GM12878 (cell line): Measurements from ENCODE around the gene RIT1. TPM values are rescaled to one million over a fixed set of nuclear protein-coding genes. Genes with fewer than 3 reads are reported as not detected.

ENCODE experiments used
- ATAC-seq: fragments of 200-7000 bp; cut with Tn5 transposase; 3 replicates; pipeline ENCODE4 v1.9.1; 2020; ENCODE audit warnings: mild to moderate bottlenecking, moderate library complexity
- BruUV-seq: library from RNA; stranded (reverse); fragments of 400-500 nt; replicated peaks from 2 replicates; lab custom pipeline; 2021; lab: Mats Ljungman, UMichigan
- CTCF ChIA-PET: fragments of 300-600 bp; sonication (Branson Sonifier 250); formaldehyde crosslinking; extraction: SDS; loops from one replicate; lab custom pipeline; 2021; ENCODE audit warnings: inconsistent platforms; lab: Yijun Ruan, JAX
- POLR2A ChIA-PET: fragments of 350-600 bp; formaldehyde crosslinking; extraction: SDS; loops from one replicate; lab custom pipeline; 2021; ENCODE audit warnings: inconsistent platforms; lab: Charles Lee
- RAD21 ChIA-PET: fragments of 300-600 bp; sonication (Branson Sonifier 250); formaldehyde crosslinking; loops from one replicate; lab custom pipeline; 2023; ENCODE audit warnings: antibody characterized with exemption; ENCODE audit not compliant: unreplicated experiment; lab: Charles Lee
- SMC1A ChIA-PET: fragments of 300-600 bp; sonication (Branson Sonifier 250); formaldehyde crosslinking; loops from one replicate; lab custom pipeline; 2023; ENCODE audit not compliant: unreplicated experiment, uncharacterized antibody; lab: Charles Lee
- DNase-seq: peaks from one replicate; pipeline ENCODE4 v3.0.0-alpha.2; 2011; ENCODE audit warnings: low read depth, low spot score
- FAIRE-seq: peaks from 3 replicates; lab custom pipeline; 2011; peaks lifted over from hg19 to GRCh38; lab: Jason Lieb, UNC
- H2AFZ ChIP-seq: 2 replicates; pipeline ENCODE4 v1.6.0; 2011; ENCODE audit warnings: low read depth, low read length, control low read depth; ENCODE audit not compliant: control insufficient read depth
- H3K27ac ChIP-seq: 2 replicates; pipeline ENCODE4 v1.5.1; 2011; ENCODE audit warnings: control low read depth; ENCODE audit not compliant: control insufficient read depth, insufficient read depth
- H3K27me3 ChIP-seq, 2 experiments: replicated peaks in 1 of 2; 2 replicates each; pipeline versions ENCODE4 v1.6.0 to v1.6.1; 2011; ENCODE audit warnings: low read length in 1 of 2; ENCODE audit not compliant: control insufficient read depth in 2 of 2, insufficient read depth in 2 of 2
- H3K36me3 ChIP-seq, 2 experiments: 2 replicates each; pipeline ENCODE4 v1.5.1; 2011; ENCODE audit warnings: low read length in 1 of 2; ENCODE audit not compliant: control insufficient read depth in 2 of 2, insufficient read depth in 2 of 2
- H3K4me1 ChIP-seq: 2 replicates; pipeline ENCODE4 v1.6.1; 2011; ENCODE audit warnings: mild to moderate bottlenecking, low read length, moderate library complexity, mixed read lengths; ENCODE audit not compliant: control insufficient read depth, insufficient read depth
- H3K4me2 ChIP-seq: 2 replicates; pipeline ENCODE4 v1.6.0; 2011; ENCODE audit warnings: control low read depth; ENCODE audit not compliant: control insufficient read depth, insufficient read depth
- H3K4me3 ChIP-seq: fragments of 200-600 bp; sonication (generic); 2 replicates; pipeline ENCODE4 v1.5.1; 2016
- H3K79me2 ChIP-seq: 2 replicates; pipeline ENCODE4 v1.6.0; 2011; ENCODE audit warnings: low read length; ENCODE audit not compliant: control insufficient read depth, insufficient read depth
- H3K9ac ChIP-seq: 2 replicates; pipeline ENCODE4 v1.8.0; 2011; ENCODE audit warnings: low read length, control low read depth, mixed read lengths; ENCODE audit not compliant: control insufficient read depth, insufficient read depth
- H3K9me3 ChIP-seq: replicated peaks from 3 replicates; pipeline ENCODE4 v1.5.1; 2011; ENCODE audit warnings: mild to moderate bottlenecking, low read length; ENCODE audit not compliant: control insufficient read depth, insufficient read depth
- H4K20me1 ChIP-seq: 2 replicates; pipeline ENCODE4 v1.6.0; 2011; ENCODE audit not compliant: control insufficient read depth, insufficient read depth
- CREB1 ChIP-seq: IDR thresholded peaks from 2 replicates; pipeline ENCODE4 v1.6.1; 2012; ENCODE audit warnings: low read depth, mild to moderate bottlenecking, inconsistent platforms
- IKZF2 ChIP-seq, 2 experiments: fragments of 450-650 bp; IDR thresholded peaks; 2 replicates each; pipeline ENCODE4 v1.6.1; 2017; ENCODE audit warnings: mild to moderate bottlenecking in 2 of 2, moderate library complexity in 2 of 2
- RELB ChIP-seq: fragments of 450-650 bp; IDR thresholded peaks from 2 replicates; pipeline ENCODE4 v1.6.1; 2017; ENCODE audit warnings: low read depth, mild to moderate bottlenecking, moderate library complexity
- WGBS: methylation state at CpG from one replicate; pipeline ENCODE4 v1.1.6; 2016; ENCODE audit warnings: low lambda C conversion rate; ENCODE audit not compliant: insufficient replicate concordance, insufficient coverage; ENCODE audit errors: missing lambda C conversion rate; 5-methylcytosine and 5-hydroxymethylcytosine counted together
- in situ Hi-C: fragments of 300-500 bp; cut with MboI; formaldehyde crosslinking; loops from 9 replicates; pipeline ENCODE4 v1.14.3; 2018; ENCODE audit warnings: mixed read lengths
- intact Hi-C: fragments of 100-400 bp; cut with micrococcal nuclease; formaldehyde crosslinking; loops from one replicate; pipeline ENCODE4 v1.14.2; 2022; ENCODE audit not compliant: unreplicated experiment
- polyA plus RNA-seq, 11 experiments: library from polyadenylated mRNA; depleted of rRNA in 4 of 11; unstranded in 6 of 11; stranded (reverse) in 5 of 11; fragments of >200 nt; fragmentation: Nextera tagmentation in 4 of 11; fragmentation: Illumina TruSeq in 1 of 11; extraction: Ambion mirVana in 4 of 11; extraction: Trizol in 1 of 11; gene quantifications; 1 replicate in 1 of 11; 2 replicates in 10 of 11; pipeline versions ENCODE4 v1.2.1 to v1.2.3, GENCODE V29; 2011 to 2016; ENCODE audit warnings: inconsistent platforms in 2 of 11, missing spikeins in 2 of 11, low read depth in 1 of 11
- total RNA-seq, 4 experiments: library from RNA; depleted of rRNA in 3 of 4; stranded (reverse); fragments of >200 nt in 3 of 4; fragmentation: Illumina TruSeq in 1 of 4; extraction: Trizol in 1 of 4; gene quantifications; 2 replicates each; pipeline versions ENCODE4 v1.2.1 to v1.2.3, GENCODE V29; 2013 to 2021

Gene RIT1
- total and polyA plus RNA-seq, 10 of the 15 experiments (the other 5 are each of a cell fraction or from before 2014, with no cell fraction given), result 6.8 to 61.5 (median 13.7) TPM

- FAIRE-seq (no peak), DNase-seq (no peak)
- TF ChIP-seq CREB1, result no peak
- TF ChIP-seq IKZF2 (IDR thresholded peaks at IDR 0.05), result no peak
- TF ChIP-seq RELB, result no peak
Observed at GRCh38 chr1:155861896-155862295, 49.3 kb downstream of the RIT1 start.

More at GRCh38 chr1:155861896-155862295, 49.3 kb downstream of the RIT1 start:
- POLR2A ChIA-PET, result interaction anchor here (0.5 to 4.3 kb wide), 8 partner anchors 8 to 119 kb away, joined by 3 to 22 read pairs (median 5); no protein-coding TSS in a partner anchor
- BruUV-seq, result no TSS peak
- Histone ChIP-seq H3K9me3 (no peaks in the 10 kb centered on the region), H3K4me3 (no peak overlapping the region), H3K4me1 (peaks cover 15% of the 10 kb centered on the region), H3K27ac (no peak overlapping the region), H3K4me2 (no peak overlapping the region), H2AFZ (no peak overlapping the region), H3K27me3 (no peaks in the 10 kb centered on the region), H4K20me1 (no peaks in the 10 kb centered on the region), H3K9ac (no peak overlapping the region), H3K36me3 (no peaks in the 10 kb centered on the region), H3K79me2 (peaks cover 5% of the 10 kb centered on the region)
- CTCF ChIA-PET, result interaction anchor here (0.9 to 1.6 kb wide), 6 partner anchors 11 to 128 kb away, joined by 3 to 5 read pairs (median 3); no protein-coding TSS in a partner anchor
- SMC1A ChIA-PET, result interaction anchor here (0.9 to 6.6 kb wide), 11 partner anchors 9 to 202 kb away, joined by 3 to 29 read pairs (median 4); no protein-coding TSS in a partner anchor
- RAD21 ChIA-PET, result interaction anchor here (1.0 to 2.3 kb wide), 2 partner anchors 20 to 152 kb away, joined by 3 to 11 read pairs; no protein-coding TSS in a partner anchor
- in situ Hi-C loops, result no loop called here
- 100% methylated on average over 2 of the region's 2 CpGs for WGBS
- intact Hi-C loops, result no loop called here
- no peak for ATAC-seq
